Measurements from ENCODE around the gene LRRN4CL. TPM values are rescaled to one million over a fixed set of nuclear protein-coding genes. Genes with fewer than 3 reads are reported as not detected.

Gene LRRN4CL
- total and polyA plus RNA-seq, 7 donors: 1.8 to 4.8 (median 3.0) TPM

DNA sequence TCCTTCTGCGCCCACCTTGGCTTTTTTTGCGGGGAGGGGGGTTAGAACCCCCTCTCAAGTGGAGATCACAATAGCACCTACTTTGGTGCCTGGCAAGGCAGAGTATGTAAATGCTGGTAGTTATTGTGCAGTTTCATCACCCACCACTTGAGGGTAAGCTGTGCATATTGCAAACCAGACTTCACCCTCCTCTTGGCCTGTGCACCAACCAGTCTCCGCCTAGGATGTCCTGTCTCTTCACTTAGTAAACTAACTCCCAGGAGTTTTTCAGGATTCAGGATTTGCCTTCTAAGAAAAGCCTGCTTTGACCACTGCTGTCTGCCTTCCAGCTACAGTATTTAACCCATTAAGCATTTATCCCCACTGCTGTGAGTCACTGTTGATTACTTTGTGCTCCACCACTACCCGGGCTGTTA is 8.5 kb downstream of the LRRN4CL start:
- intact Hi-C loops (cut with DNase I): loop anchor here in 1 of 2 donors (2.0 kb wide), 1 partner anchor 14 kb away; no protein-coding TSS in a partner anchor
- TF ChIP-seq, protein P1, sequence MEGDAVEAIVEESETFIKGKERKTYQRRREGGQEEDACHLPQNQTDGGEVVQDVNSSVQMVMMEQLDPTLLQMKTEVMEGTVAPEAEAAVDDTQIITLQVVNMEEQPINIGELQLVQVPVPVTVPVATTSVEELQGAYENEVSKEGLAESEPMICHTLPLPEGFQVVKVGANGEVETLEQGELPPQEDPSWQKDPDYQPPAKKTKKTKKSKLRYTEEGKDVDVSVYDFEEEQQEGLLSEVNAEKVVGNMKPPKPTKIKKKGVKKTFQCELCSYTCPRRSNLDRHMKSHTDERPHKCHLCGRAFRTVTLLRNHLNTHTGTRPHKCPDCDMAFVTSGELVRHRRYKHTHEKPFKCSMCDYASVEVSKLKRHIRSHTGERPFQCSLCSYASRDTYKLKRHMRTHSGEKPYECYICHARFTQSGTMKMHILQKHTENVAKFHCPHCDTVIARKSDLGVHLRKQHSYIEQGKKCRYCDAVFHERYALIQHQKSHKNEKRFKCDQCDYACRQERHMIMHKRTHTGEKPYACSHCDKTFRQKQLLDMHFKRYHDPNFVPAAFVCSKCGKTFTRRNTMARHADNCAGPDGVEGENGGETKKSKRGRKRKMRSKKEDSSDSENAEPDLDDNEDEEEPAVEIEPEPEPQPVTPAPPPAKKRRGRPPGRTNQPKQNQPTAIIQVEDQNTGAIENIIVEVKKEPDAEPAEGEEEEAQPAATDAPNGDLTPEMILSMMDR (IDR thresholded peaks at IDR 0.05): peak; percentile 54
- Histone ChIP-seq H3K9me3 (no peaks in the 10 kb centered on the region), H3K27me3 (ENCODE audit: insufficient read depth in 3 of 3, low read length in 2 of 3) (no peaks in the 10 kb centered on the region), H3K27ac (peak overlapping the region; percentile 91), H3K4me3 (no peak overlapping the region), H3K36me3 (ENCODE audit: insufficient read depth in 1 of 2, low read depth in 1 of 2) (peaks cover 6 to 24% of the 10 kb centered on the region in 2 donors), H3K4me1 (peaks cover 32% of the 10 kb centered on the region)
- WGBS, 3 donors: 43 to 49% (median 44%) methylated on average over 4 of the region's 4 CpGs
- DNase-seq (peak; percentile 51 to 71), ATAC-seq (peak; percentile 63 to 74 (median 70))

DNA sequence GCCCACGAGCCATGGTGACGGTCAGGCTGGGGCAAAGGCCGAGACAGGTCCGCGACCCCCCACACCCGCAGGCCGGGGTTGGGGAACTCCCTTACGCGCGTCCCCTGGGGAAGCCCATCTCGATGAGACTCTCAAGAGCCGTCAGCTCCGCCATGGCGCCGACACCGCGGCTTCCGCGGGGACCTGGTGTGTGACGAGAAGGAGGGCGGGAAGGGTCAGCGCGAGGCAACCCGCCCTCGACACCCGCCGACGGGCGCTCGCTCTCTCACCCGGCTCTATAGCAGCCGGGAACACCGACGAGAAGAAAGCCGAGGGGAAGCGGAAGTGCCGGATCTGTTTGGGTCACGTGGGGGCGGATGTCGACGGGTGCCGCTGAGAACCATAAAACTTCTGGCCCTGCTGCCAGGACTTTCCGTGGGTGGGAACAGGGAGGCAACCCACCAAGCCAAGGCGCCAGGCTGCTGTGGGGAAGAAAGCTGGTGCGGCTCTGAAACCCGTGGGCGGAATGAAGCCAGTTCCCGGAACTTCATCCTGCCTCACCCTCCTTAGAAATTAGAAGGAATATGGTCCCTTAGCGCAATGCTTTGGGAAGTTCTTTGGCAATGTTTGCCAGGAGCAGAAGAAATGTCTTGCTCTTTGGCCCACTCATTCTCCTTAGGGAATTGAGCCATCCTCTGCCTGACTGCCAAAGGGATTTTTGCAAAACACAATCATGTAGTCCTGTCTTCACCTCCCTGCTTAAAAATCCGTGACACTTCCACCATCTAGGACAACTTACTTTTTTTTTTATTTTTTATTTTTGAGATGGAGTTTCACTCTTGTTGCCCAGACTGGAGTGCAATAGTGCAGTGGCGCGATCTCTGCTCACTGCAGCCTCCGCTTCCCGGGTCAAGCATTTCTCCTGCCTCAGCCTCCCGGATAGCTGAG is 10.3 kb downstream of the LRRN4CL start, which contains the start of gene UBXN1:
Gene UBXN1, minus strand, starts transcription at position 304 of the 927 bp plus-strand sequence. Its CDS starts 150 bp downstream, at position 154.
- ATAC-seq: peak; percentile 88 to 93 (median 90)
- peaks cover 32% of the 10 kb centered on the region for H3K4me1 ChIP-seq
- WGBS, 3 donors: 1 to 3% (median 2%) methylated on average over 55 of the region's 55 CpGs
- peaks cover 6 to 42% of the 10 kb centered on the region in 2 donors for H3K36me3 ChIP-seq (ENCODE audit: insufficient read depth in 1 of 2, low read depth in 1 of 2)
- peak within 1 kb of the TSS; percentile 91 for H3K27ac ChIP-seq
- H3K4me3 ChIP-seq: peak within 1 kb of the TSS; percentile 87
- peak; percentile 94 to 96 for DNase-seq
- H3K27me3 ChIP-seq (ENCODE audit: insufficient read depth in 3 of 3, low read length in 2 of 3): no peaks in the 10 kb centered on the region
- intact Hi-C loops (cut with DNase I): no loop called here
- H3K9me3 ChIP-seq: no peaks in the 10 kb centered on the region
- TF ChIP-seq, protein P1 (IDR thresholded peaks at IDR 0.05): no peak

DNA sequence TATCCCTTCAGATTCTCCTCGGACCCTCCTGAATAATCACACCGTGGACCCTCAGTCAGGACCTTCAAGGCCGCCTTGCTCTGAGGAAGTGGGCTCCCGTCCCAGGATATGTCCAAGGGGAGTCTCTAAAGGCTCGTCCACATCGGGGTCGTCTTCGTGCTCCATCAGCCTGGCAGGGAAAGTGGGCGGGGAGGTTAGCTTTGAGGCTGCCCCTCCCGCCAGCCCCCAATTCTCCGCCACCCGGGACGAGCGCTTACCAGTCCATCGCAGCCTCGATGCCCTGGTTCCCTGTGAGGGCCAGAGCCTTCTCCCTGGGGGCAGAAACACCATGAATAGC is 10.9 kb downstream of the LRRN4CL start:
- no peak for DNase-seq
- peak in 2 of 4 donors; percentile 0 to 7 for ATAC-seq
- intact Hi-C loops (cut with DNase I): no loop called here
- TF ChIP-seq, protein P1 (IDR thresholded peaks at IDR 0.05): no peak
- peaks cover 6 to 48% of the 10 kb centered on the region in 2 donors for H3K36me3 ChIP-seq (ENCODE audit: insufficient read depth in 1 of 2, low read depth in 1 of 2)
- 2 to 4% (median 2%) methylated on average over 16 of the region's 16 CpGs for WGBS, 3 donors
- H3K27me3 ChIP-seq (ENCODE audit: insufficient read depth in 3 of 3, low read length in 2 of 3): no peaks in the 10 kb centered on the region
- peak overlapping the region; percentile 87 for H3K4me3 ChIP-seq
- peak overlapping the region; percentile 91 for H3K27ac ChIP-seq
- peaks cover 32% of the 10 kb centered on the region for H3K4me1 ChIP-seq
- no peaks in the 10 kb centered on the region for H3K9me3 ChIP-seq

DNA sequence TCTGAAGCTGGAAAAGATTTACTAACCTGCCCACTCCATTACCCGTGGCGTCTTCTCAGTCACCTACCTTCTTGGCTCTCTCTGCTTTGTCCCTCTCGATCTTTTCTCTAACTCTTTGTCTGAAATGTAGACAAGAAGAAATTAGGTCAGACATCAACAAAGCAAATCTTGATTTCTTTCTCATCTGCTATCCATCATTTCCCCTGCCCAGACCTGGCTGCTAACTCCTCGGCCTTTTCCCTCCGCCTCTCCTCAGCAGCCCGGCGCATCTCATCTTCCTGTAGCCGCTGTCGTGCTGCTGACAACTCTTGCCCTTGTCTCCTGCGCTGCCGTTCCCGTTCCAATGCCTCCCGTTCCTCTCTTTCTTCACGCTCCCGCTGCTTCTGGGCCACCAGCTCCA is 11.6 kb downstream of the LRRN4CL start:
- Histone ChIP-seq H3K4me3 (peak overlapping the region; percentile 87), H3K9me3 (no peaks in the 10 kb centered on the region), H3K4me1 (peaks cover 39% of the 10 kb centered on the region), H3K27me3 (ENCODE audit: insufficient read depth in 3 of 3, low read length in 2 of 3) (no peaks in the 10 kb centered on the region), H3K27ac (peak overlapping the region; percentile 91), H3K36me3 (ENCODE audit: insufficient read depth in 1 of 2, low read depth in 1 of 2) (peaks cover 6 to 53% of the 10 kb centered on the region in 2 donors)
- DNase-seq: no peak
- intact Hi-C loops (cut with DNase I): no loop called here
- no peak for ATAC-seq
- TF ChIP-seq, protein P1 (IDR thresholded peaks at IDR 0.05): no peak
- 63 to 75% (median 70%) methylated on average over 15 of the region's 15 CpGs for WGBS, 3 donors
